HFFc6 (cell line): ENCODE measurements around the gene PIK3AP1. TPM values are rescaled to one million over a fixed set of nuclear protein-coding genes. Genes with fewer than 3 reads are reported as not detected.

Experiments
- DNase-seq: peaks from one replicate; pipeline ENCODE4 v3.0.0-alpha.2; 2018
- H3K27ac Mint-ChIP-seq: 2 replicates; pipeline ENCODE4 v1.8.0; 2020; ENCODE audit warnings: mild to moderate bottlenecking, mixed read lengths
- H3K27me3 Mint-ChIP-seq: 2 replicates; pipeline ENCODE4 v1.8.0; 2021; ENCODE audit warnings: mild to moderate bottlenecking, moderate library complexity, mixed read lengths; ENCODE audit not compliant: insufficient read depth
- H3K36me3 Mint-ChIP-seq: 2 replicates; pipeline ENCODE4 v1.8.0; 2021; ENCODE audit warnings: low read depth, mixed read lengths
- H3K4me1 Mint-ChIP-seq: 2 replicates; pipeline ENCODE4 v1.8.0; 2020; ENCODE audit warnings: low read depth, mixed read lengths
- H3K4me3 Mint-ChIP-seq: 2 replicates; pipeline ENCODE4 v1.8.0; 2020; ENCODE audit warnings: mild to moderate bottlenecking, moderate library complexity, mixed read lengths
- H3K9me3 Mint-ChIP-seq: 2 replicates; pipeline ENCODE4 v1.8.0; 2020; ENCODE audit warnings: mild to moderate bottlenecking, mixed read lengths
- CTCF ChIP-seq: fragments of 200-600 bp; sonication (generic); IDR thresholded peaks from 2 replicates; pipeline ENCODE4 v1.5.0; 2021; ENCODE audit warnings: antibody characterized with exemption, mild to moderate bottlenecking
- total RNA-seq, 6 experiments: library from RNA; stranded (reverse); fragmentation: NEBNext Ultra II Directional; extraction: Animal tissue kit (Norgen Biotek cat#: 25700); gene quantifications; 2 replicates in 1 of 6; 3 replicates in 5 of 6; pipeline ENCODE4 v1.2.3, GENCODE V29; 2021

PIK3AP1 gene
- total RNA-seq, 6 experiments from 2014 or later, result 0.05 TPM; not detected in 3

- DNase-seq, result no peak
- H3K27ac Mint-ChIP-seq, result no peak overlapping the region
- H3K4me1 Mint-ChIP-seq, result peaks cover 23% of the 10 kb centered on the region
- H3K4me3 Mint-ChIP-seq, result no peak overlapping the region
- peaks cover 21% of the 10 kb centered on the region for H3K27me3 Mint-ChIP-seq
- no peak for TF ChIP-seq CTCF
- H3K36me3 Mint-ChIP-seq, result no peaks in the 10 kb centered on the region
- H3K9me3 Mint-ChIP-seq, result no peaks in the 10 kb centered on the region
These were observed 3.9 kb downstream of the PIK3AP1 start for GRCh38 chr10:96716390-96716789.

- Mint-ChIP-seq H3K4me1 (peaks cover 15% of the 10 kb centered on the region), H3K36me3 (no peaks in the 10 kb centered on the region), H3K27me3 (peaks cover 12% of the 10 kb centered on the region), H3K27ac (no peak overlapping the region), H3K4me3 (no peak overlapping the region), H3K9me3 (no peaks in the 10 kb centered on the region)
- no peak for TF ChIP-seq CTCF
- no peak for DNase-seq
These were observed 5.5 kb downstream of the PIK3AP1 start for GRCh38 chr10:96714746-96715255.

GRCh38 chr10:96714031-96714590 lies 6.2 kb downstream of the PIK3AP1 start:
- peak; percentile 43 for DNase-seq
- Mint-ChIP-seq H3K27me3 (peaks cover 7% of the 10 kb centered on the region), H3K9me3 (no peaks in the 10 kb centered on the region), H3K4me1 (peaks cover 14% of the 10 kb centered on the region), H3K4me3 (peak overlapping the region; percentile 26), H3K36me3 (no peaks in the 10 kb centered on the region), H3K27ac (peak overlapping the region; percentile 24; the same call in 1 of the 2 replicates)
- TF ChIP-seq CTCF, result no peak

GRCh38 chr10:96712662-96713271 lies 7.5 kb downstream of the PIK3AP1 start:
- Mint-ChIP-seq H3K4me1 (peaks cover 14% of the 10 kb centered on the region), H3K9me3 (no peaks in the 10 kb centered on the region), H3K27ac (no peak overlapping the region), H3K4me3 (no peak overlapping the region), H3K27me3 (peaks cover 10% of the 10 kb centered on the region), H3K36me3 (no peaks in the 10 kb centered on the region)
- no peak for DNase-seq
- TF ChIP-seq CTCF, result no peak

- Mint-ChIP-seq H3K4me1 (peaks cover 14% of the 10 kb centered on the region), H3K27me3 (peaks cover 5% of the 10 kb centered on the region), H3K9me3 (no peaks in the 10 kb centered on the region), H3K27ac (no peak overlapping the region), H3K4me3 (no peak overlapping the region), H3K36me3 (no peaks in the 10 kb centered on the region)
- DNase-seq, result no peak
- no peak for TF ChIP-seq CTCF
These were observed 9.1 kb downstream of the PIK3AP1 start for GRCh38 chr10:96711048-96711728.
